Stimulated activated naive CD8-positive, alpha-beta T cell treated with anti-CD3 and anti-CD28 coated beads, Interleukin-15, Interleukin-2, amounts not matched to agents 100 ng/mL and 50 ng/mL, for 24 hours (primary cell): ENCODE results near the gene USH2A.
"Not testable (repeated sequence)": the region's sequence is repeated elsewhere in the genome, so short reads cannot be mapped to it uniquely, and the experiment has no call there.

ENCODE experiments used
- H3K27ac Mint-ChIP-seq: one replicate; pipeline ENCODE4 v1.8.0; 2021; ENCODE audit warnings: mild to moderate bottlenecking, mixed read lengths
- H3K27me3 Mint-ChIP-seq: one replicate; pipeline ENCODE4 v1.8.0; 2021; ENCODE audit warnings: mixed read lengths
- H3K36me3 Mint-ChIP-seq: one replicate; pipeline ENCODE4 v1.8.0; 2021; ENCODE audit warnings: low read depth, mixed read lengths
- H3K4me1 Mint-ChIP-seq: one replicate; pipeline ENCODE4 v1.8.0; 2021; ENCODE audit warnings: low read depth, mixed read lengths
- H3K4me3 Mint-ChIP-seq: one replicate; pipeline ENCODE4 v1.8.0; 2021; ENCODE audit warnings: mild to moderate bottlenecking, mixed read lengths
- H3K9me3 Mint-ChIP-seq: one replicate; pipeline ENCODE4 v1.8.0; 2021; ENCODE audit warnings: mixed read lengths

The USH2A gene

GRCh38 chr1:216176970-216177369 is 246.3 kb downstream of the USH2A start:
- Mint-ChIP-seq H3K4me3 (no peak overlapping the region), H3K9me3 (peaks cover 4% of the 10 kb centered on the region), H3K27ac (no peak overlapping the region), H3K27me3 (no peaks in the 10 kb centered on the region), H3K36me3 (no peaks in the 10 kb centered on the region), H3K4me1 (no peaks in the 10 kb centered on the region)

- no peaks in the 10 kb centered on the region for H3K27me3 Mint-ChIP-seq
- H3K27ac Mint-ChIP-seq: no peak overlapping the region
- H3K4me3 Mint-ChIP-seq: no peak overlapping the region
- no peaks in the 10 kb centered on the region for H3K36me3 Mint-ChIP-seq
- H3K4me1 Mint-ChIP-seq: no peaks in the 10 kb centered on the region
- peaks cover 4% of the 10 kb centered on the region for H3K9me3 Mint-ChIP-seq
Observed at GRCh38 chr1:216175714-216176113, 247.5 kb downstream of the USH2A start.

GRCh38 chr1:216173376-216173995 is 249.8 kb downstream of the USH2A start:
- Mint-ChIP-seq H3K36me3 (no peaks in the 10 kb centered on the region), H3K27me3 (no peaks in the 10 kb centered on the region), H3K4me1 (no peaks in the 10 kb centered on the region), H3K4me3 (no peak overlapping the region), H3K9me3 (peaks cover 4% of the 10 kb centered on the region), H3K27ac (no peak overlapping the region)

GRCh38 chr1:216169351-216169750 is 253.9 kb downstream of the USH2A start:
- Mint-ChIP-seq H3K9me3 (peaks cover 17% of the 10 kb centered on the region), H3K4me3 (no peak overlapping the region), H3K27me3 (no peaks in the 10 kb centered on the region), H3K27ac (no peak overlapping the region), H3K36me3 (no peaks in the 10 kb centered on the region), H3K4me1 (no peaks in the 10 kb centered on the region)

- Mint-ChIP-seq H3K36me3 (no peaks in the 10 kb centered on the region), H3K4me3 (no peak overlapping the region), H3K9me3 (peaks cover 17% of the 10 kb centered on the region), H3K27me3 (no peaks in the 10 kb centered on the region), H3K27ac (no peak overlapping the region), H3K4me1 (no peaks in the 10 kb centered on the region)
Observed at GRCh38 chr1:216168546-216168945, 254.7 kb downstream of the USH2A start.

GRCh38 chr1:216154063-216154462 is 269.2 kb downstream of the USH2A start:
- H3K27me3 Mint-ChIP-seq: no peaks in the 10 kb centered on the region
- no peak overlapping the region for H3K27ac Mint-ChIP-seq
- H3K4me3 Mint-ChIP-seq: no peak overlapping the region
- H3K36me3 Mint-ChIP-seq: no peaks in the 10 kb centered on the region
- peaks cover 4% of the 10 kb centered on the region for H3K9me3 Mint-ChIP-seq
- no peaks in the 10 kb centered on the region for H3K4me1 Mint-ChIP-seq

GRCh38 chr1:216153130-216153529 is 270.1 kb downstream of the USH2A start:
- no peak overlapping the region for H3K27ac Mint-ChIP-seq
- no peaks in the 10 kb centered on the region for H3K36me3 Mint-ChIP-seq
- no peaks in the 10 kb centered on the region for H3K4me1 Mint-ChIP-seq
- no peak overlapping the region for H3K4me3 Mint-ChIP-seq
- peaks cover 4% of the 10 kb centered on the region for H3K9me3 Mint-ChIP-seq
- no peaks in the 10 kb centered on the region for H3K27me3 Mint-ChIP-seq

GRCh38 chr1:216145451-216146018 is 277.7 kb downstream of the USH2A start:
- H3K9me3 Mint-ChIP-seq, H3K36me3 Mint-ChIP-seq, H3K27me3 Mint-ChIP-seq, H3K4me1 Mint-ChIP-seq, H3K27ac Mint-ChIP-seq, H3K4me3 Mint-ChIP-seq: not testable (repeated sequence)

- peaks cover 3% of the 10 kb centered on the region for H3K9me3 Mint-ChIP-seq
- no peaks in the 10 kb centered on the region for H3K4me1 Mint-ChIP-seq
- H3K36me3 Mint-ChIP-seq: no peaks in the 10 kb centered on the region
- no peak overlapping the region for H3K27ac Mint-ChIP-seq
- H3K4me3 Mint-ChIP-seq: no peak overlapping the region
- no peaks in the 10 kb centered on the region for H3K27me3 Mint-ChIP-seq
Observed at GRCh38 chr1:216144661-216145450, 278.4 kb downstream of the USH2A start.

- Mint-ChIP-seq H3K4me3 (no peak overlapping the region), H3K9me3 (peaks cover 3% of the 10 kb centered on the region), H3K27ac (no peak overlapping the region), H3K27me3 (no peaks in the 10 kb centered on the region), H3K4me1 (no peaks in the 10 kb centered on the region), H3K36me3 (no peaks in the 10 kb centered on the region)
Observed at GRCh38 chr1:216142921-216143320, 280.3 kb downstream of the USH2A start.

GRCh38 chr1:216140730-216141524 is 282.3 kb downstream of the USH2A start:
- H3K4me3 Mint-ChIP-seq: no peak overlapping the region
- no peaks in the 10 kb centered on the region for H3K27me3 Mint-ChIP-seq
- H3K36me3 Mint-ChIP-seq: no peaks in the 10 kb centered on the region
- no peaks in the 10 kb centered on the region for H3K9me3 Mint-ChIP-seq
- no peak overlapping the region for H3K27ac Mint-ChIP-seq
- no peaks in the 10 kb centered on the region for H3K4me1 Mint-ChIP-seq

GRCh38 chr1:216124192-216124781 is 299.0 kb downstream of the USH2A start:
- no peaks in the 10 kb centered on the region for H3K27me3 Mint-ChIP-seq

GRCh38 chr1:216123446-216124191 is 299.6 kb downstream of the USH2A start:
- Mint-ChIP-seq H3K4me3 (no peak overlapping the region), H3K9me3 (peaks cover 5% of the 10 kb centered on the region), H3K4me1 (no peaks in the 10 kb centered on the region), H3K36me3 (no peaks in the 10 kb centered on the region), H3K27me3 (no peaks in the 10 kb centered on the region), H3K27ac (no peak overlapping the region)

More at GRCh38 chr1:216124192-216124781, 299.0 kb downstream of the USH2A start:
- Mint-ChIP-seq H3K27ac (no peak overlapping the region), H3K9me3 (peaks cover 10% of the 10 kb centered on the region), H3K4me3 (no peak overlapping the region), H3K4me1 (no peaks in the 10 kb centered on the region), H3K36me3 (no peaks in the 10 kb centered on the region)

- Mint-ChIP-seq H3K4me3 (no peak overlapping the region), H3K36me3 (no peaks in the 10 kb centered on the region), H3K27ac (no peak overlapping the region), H3K27me3 (no peaks in the 10 kb centered on the region), H3K4me1 (no peaks in the 10 kb centered on the region), H3K9me3 (no peaks in the 10 kb centered on the region)
Observed at GRCh38 chr1:216119600-216119999, 303.6 kb downstream of the USH2A start.
